Cardiac muscle cell (in vitro differentiated cells and primary cell): ENCODE results near the gene CLRN3. TPM values are rescaled to one million over a fixed set of nuclear protein-coding genes. Genes with fewer than 3 reads are reported as not detected.

Experiments used
- DNase-seq, 2 donors: peaks; one replicate each; pipeline versions ENCODE4 v3.0.0 to v3.0.0-alpha.2; 2010 to 2017; ENCODE audit warnings: low read depth in 1 of 2, low spot score in 1 of 2
- H3K27ac ChIP-seq: fragments of 200-600 bp; sonication (generic); 2 replicates; pipeline ENCODE4 v1.5.1; 2016
- H3K27me3 ChIP-seq: fragments of 200-600 bp; sonication (generic); 2 replicates; pipeline ENCODE4 v1.6.0; 2016; ENCODE audit warnings: control low read depth
- H3K36me3 ChIP-seq: fragments of 200-600 bp; sonication (generic); 2 replicates; pipeline ENCODE4 v1.5.1; 2016; ENCODE audit warnings: control low read depth
- H3K4me1 ChIP-seq: fragments of 200-600 bp; sonication (generic); 2 replicates; pipeline ENCODE4 v1.8.1; 2017; ENCODE audit warnings: low read depth, mild to moderate bottlenecking, mixed run types
- H3K4me3 ChIP-seq: fragments of 200-600 bp; sonication (generic); 2 replicates; pipeline ENCODE4 v1.5.1; 2016; ENCODE audit warnings: mild to moderate bottlenecking
- H3K9me3 ChIP-seq: fragments of 200-600 bp; sonication (generic); 2 replicates; pipeline ENCODE4 v1.5.1; 2017; ENCODE audit warnings: low read depth, mild to moderate bottlenecking, control low read depth
- CTCF ChIP-seq: IDR thresholded peaks from 2 replicates; pipeline ENCODE4 v1.5.1; 2012; ENCODE audit warnings: low read depth, mild to moderate bottlenecking, low read length
- polyA plus RNA-seq: library from polyadenylated mRNA; unstranded; fragments of >200 nt; fragmentation: Nextera tagmentation; extraction: Ambion mirVana; gene quantifications from 2 replicates; pipeline ENCODE4 v1.2.1, GENCODE V29; 2016
- total RNA-seq: library from RNA; depleted of rRNA; stranded (reverse); fragments of >200 nt; gene quantifications from 2 replicates; pipeline ENCODE4 v1.2.3, GENCODE V29; 2016

CLRN3 gene
- total and polyA plus RNA-seq, 2 experiments from 2014 or later = not detected

- no peaks in the 10 kb centered on the region for H3K9me3 ChIP-seq
- no peak for DNase-seq
- no peaks in the 10 kb centered on the region for H3K27me3 ChIP-seq
- no peaks in the 10 kb centered on the region for H3K4me1 ChIP-seq
- no peak overlapping the region for H3K4me3 ChIP-seq
- no peak for TF ChIP-seq CTCF
- no peaks in the 10 kb centered on the region for H3K36me3 ChIP-seq
- no peak overlapping the region for H3K27ac ChIP-seq
Measured at GRCh38 chr10:127863231-127863825, 29.4 kb downstream of the CLRN3 start.

GRCh38 chr10:127860592-127860991 is 32.1 kb downstream of the CLRN3 start:
- no peak for DNase-seq
- no peaks in the 10 kb centered on the region for H3K4me1 ChIP-seq
- no peaks in the 10 kb centered on the region for H3K9me3 ChIP-seq
- no peak overlapping the region for H3K27ac ChIP-seq
- TF ChIP-seq CTCF = no peak
- no peak overlapping the region for H3K4me3 ChIP-seq
- H3K36me3 ChIP-seq = no peaks in the 10 kb centered on the region
- H3K27me3 ChIP-seq = no peaks in the 10 kb centered on the region

- Histone ChIP-seq H3K27me3 (no peaks in the 10 kb centered on the region), H3K4me1 (no peaks in the 10 kb centered on the region), H3K27ac (no peak overlapping the region), H3K9me3 (no peaks in the 10 kb centered on the region), H3K36me3 (no peaks in the 10 kb centered on the region), H3K4me3 (no peak overlapping the region)
- TF ChIP-seq CTCF = no peak
- DNase-seq = no peak
Measured at GRCh38 chr10:127855976-127856375, 36.8 kb downstream of the CLRN3 start.

- Histone ChIP-seq H3K27me3 (no peaks in the 10 kb centered on the region), H3K4me3 (no peak overlapping the region), H3K4me1 (no peaks in the 10 kb centered on the region), H3K27ac (no peak overlapping the region), H3K9me3 (no peaks in the 10 kb centered on the region), H3K36me3 (no peaks in the 10 kb centered on the region)
- no peak for DNase-seq
- TF ChIP-seq CTCF = no peak
Measured at GRCh38 chr10:127855591-127855881, 37.2 kb downstream of the CLRN3 start.

GRCh38 chr10:127854769-127855590 is 37.8 kb downstream of the CLRN3 start:
- DNase-seq = no peak
- no peaks in the 10 kb centered on the region for H3K27me3 ChIP-seq
- TF ChIP-seq CTCF = no peak

More at GRCh38 chr10:127854769-127855590, 37.8 kb downstream of the CLRN3 start:
- Histone ChIP-seq H3K27ac (no peak overlapping the region), H3K9me3 (no peaks in the 10 kb centered on the region), H3K36me3 (no peaks in the 10 kb centered on the region), H3K4me3 (no peak overlapping the region), H3K4me1 (no peaks in the 10 kb centered on the region)
